Neural cell (in vitro differentiated cells): ENCODE data around the gene DCDC2. TPM values are rescaled to one million over a fixed set of nuclear protein-coding genes. Genes with fewer than 3 reads are reported as not detected.
"Not testable (repeated sequence)": the region's sequence is repeated elsewhere in the genome, so short reads cannot be mapped to it uniquely, and the experiment has no call there.

Source experiments
- H2AFZ ChIP-seq: fragments of 200-600, 300-800 bp; sonication (generic), shearing (Covaris generic); 2 replicates; pipeline ENCODE4 v1.6.0; 2014; ENCODE audit warnings: low read depth, mild to moderate bottlenecking, antibody characterized with exemption, low read length, moderate library complexity
- H3F3A ChIP-seq: fragments of 200-600 bp; shearing (Covaris generic); 2 replicates; pipeline ENCODE4 v1.6.1; 2016; ENCODE audit warnings: mild to moderate bottlenecking, moderate library complexity, mixed read lengths, antibody characterized with exemption, low read length; ENCODE audit not compliant: insufficient read depth, poor library complexity, severe bottlenecking
- H3K27ac ChIP-seq: fragments of 200-600, 300-800 bp; sonication (generic), shearing (Covaris generic); 2 replicates; pipeline ENCODE4 v1.5.1; 2014; ENCODE audit warnings: mild to moderate bottlenecking, low read length, moderate library complexity
- H3K27me3 ChIP-seq: fragments of 300-800, 200-600 bp; sonication (generic), shearing (Covaris generic); 2 replicates; pipeline ENCODE4 v1.6.0; 2014; ENCODE audit warnings: mild to moderate bottlenecking, low read depth, low read length, moderate library complexity; ENCODE audit not compliant: insufficient read depth
- H3K36me3 ChIP-seq: fragments of 300-800, 200-600 bp; sonication (generic), shearing (Covaris generic); 2 replicates; pipeline ENCODE4 v1.5.1; 2014; ENCODE audit warnings: mild to moderate bottlenecking, antibody characterized with exemption, low read length, moderate library complexity; ENCODE audit not compliant: insufficient read depth
- H3K4me2 ChIP-seq: fragments of 300-800, 200-600 bp; sonication (generic), shearing (Covaris generic); 2 replicates; pipeline ENCODE4 v1.6.0; 2014; ENCODE audit warnings: mild to moderate bottlenecking, low read length
- H3K4me3 ChIP-seq: fragments of 300-800, 200-600 bp; sonication (generic), shearing (Covaris generic); 2 replicates; pipeline ENCODE4 v1.5.1; 2014; ENCODE audit warnings: mild to moderate bottlenecking, low read length, moderate library complexity
- H3K79me2 ChIP-seq: fragments of 200-600 bp; shearing (Covaris generic); replicated peaks from 2 replicates; pipeline ENCODE4 v1.6.0; 2014; ENCODE audit warnings: mild to moderate bottlenecking, low read length, moderate library complexity; ENCODE audit not compliant: insufficient read depth
- H3K9ac ChIP-seq: fragments of 300-800, 200-600 bp; sonication (generic), shearing (Covaris generic); 2 replicates; pipeline ENCODE4 v1.6.1; 2016; ENCODE audit warnings: mild to moderate bottlenecking, low read length, mixed read lengths
- H3K9me2 ChIP-seq: fragments of 200-600 bp; shearing (Covaris generic); 2 replicates; pipeline ENCODE4 v1.6.1; 2016; ENCODE audit warnings: mild to moderate bottlenecking, low read length, mixed read lengths; ENCODE audit not compliant: insufficient read depth
- H3K9me3 ChIP-seq: fragments of 200-600, 300-800 bp; sonication (generic), shearing (Covaris generic); 2 replicates; pipeline ENCODE4 v1.6.1; 2016; ENCODE audit warnings: mild to moderate bottlenecking, mixed run types, low read length, moderate library complexity, mixed read lengths
- H4K20me1 ChIP-seq: fragments of 200-600 bp; shearing (Covaris generic); 2 replicates; pipeline ENCODE4 v1.6.1; 2016; ENCODE audit warnings: mild to moderate bottlenecking, mixed run types; ENCODE audit not compliant: insufficient read depth
- CTCF ChIP-seq: fragments of 450-650 bp; IDR thresholded peaks from 2 replicates; pipeline ENCODE4 v1.5.1; 2014; ENCODE audit warnings: antibody characterized with exemption, mild to moderate bottlenecking, moderate library complexity; ENCODE audit not compliant: poor library complexity, severe bottlenecking
- EP300 ChIP-seq: fragments of 450-650 bp; conservative IDR thresholded peaks from 2 replicates; pipeline ENCODE4 v1.6.1; 2014; ENCODE audit warnings: antibody characterized with exemption, mild to moderate bottlenecking, moderate library complexity; ENCODE audit not compliant: poor library complexity, severe bottlenecking
- EZH2 ChIP-seq: fragments of 200-600, 300-800 bp; shearing (Covaris generic), sonication (generic); IDR thresholded peaks from 2 replicates; pipeline ENCODE4 v1.6.1; 2014; ENCODE audit warnings: antibody characterized with exemption, low read length, borderline replicate concordance, mild to moderate bottlenecking; ENCODE audit not compliant: insufficient read depth, poor library complexity, severe bottlenecking
- MXI1 ChIP-seq: fragments of 450-650 bp; conservative IDR thresholded peaks from 2 replicates; pipeline ENCODE4 v1.6.1; 2014; ENCODE audit warnings: antibody characterized with exemption, mild to moderate bottlenecking; ENCODE audit not compliant: poor library complexity, severe bottlenecking
- POLR2AphosphoS5 ChIP-seq: IDR thresholded peaks from 2 replicates; pipeline ENCODE4 v1.6.1; 2012
- RAD21 ChIP-seq: fragments of 450-650 bp; conservative IDR thresholded peaks from 2 replicates; pipeline ENCODE4 v1.6.1; 2014; ENCODE audit warnings: antibody characterized with exemption, mild to moderate bottlenecking, moderate library complexity
- REST ChIP-seq: IDR thresholded peaks from 2 replicates; pipeline ENCODE4 v1.6.1; 2012; ENCODE audit warnings: borderline replicate concordance
- SMC3 ChIP-seq: fragments of 450-650 bp; conservative IDR thresholded peaks from 2 replicates; pipeline ENCODE4 v1.6.1; 2014; ENCODE audit warnings: antibody characterized with exemption, mild to moderate bottlenecking, moderate library complexity; ENCODE audit not compliant: poor library complexity
- TAF1 ChIP-seq: IDR thresholded peaks from 2 replicates; pipeline ENCODE4 v1.6.1; 2012; ENCODE audit warnings: low read depth
- polyA plus RNA-seq: library from polyadenylated mRNA; depleted of rRNA; stranded (reverse); fragments of >200 nt; gene quantifications from 2 replicates; pipeline ENCODE4 v1.2.3, GENCODE V29; 2014

DCDC2 gene
- polyA plus RNA-seq, 1 donor from 2014 or later: 0.57 TPM

- not testable (repeated sequence) for H3F3A ChIP-seq, H3K36me3 ChIP-seq, H4K20me1 ChIP-seq, H3K27me3 ChIP-seq, H3K79me2 ChIP-seq, H3K9me2 ChIP-seq, H3K27ac ChIP-seq, H2AFZ ChIP-seq, H3K9me3 ChIP-seq, H3K4me3 ChIP-seq, H3K4me2 ChIP-seq, H3K9ac ChIP-seq
Measured at GRCh38 chr6:24241779-24242178, 116.1 kb downstream of the DCDC2 start.

- no peak for TF ChIP-seq MXI1
- TF ChIP-seq SMC3: no peak
- no peak for TF ChIP-seq EZH2
- no peak for TF ChIP-seq EP300
- TF ChIP-seq POLR2AphosphoS5: no peak
- TF ChIP-seq RAD21: no peak
- no peak for TF ChIP-seq TAF1
- no peak for TF ChIP-seq CTCF
- Histone ChIP-seq H3K9ac (no peak overlapping the region), H4K20me1 (no peaks in the 10 kb centered on the region), H3K79me2 (no peaks in the 10 kb centered on the region), H3K27me3 (no peaks in the 10 kb centered on the region), H2AFZ (no peak overlapping the region), H3K9me2 (no peaks in the 10 kb centered on the region), H3K4me3 (no peak overlapping the region), H3K4me2 (no peak overlapping the region), H3K36me3 (no peaks in the 10 kb centered on the region), H3F3A (no peaks in the 10 kb centered on the region), H3K27ac (no peak overlapping the region), H3K9me3 (no peaks in the 10 kb centered on the region)
Measured at GRCh38 chr6:24240943-24241342, 116.9 kb downstream of the DCDC2 start.

- no peaks in the 10 kb centered on the region for H3F3A ChIP-seq
- no peak overlapping the region for H3K9ac ChIP-seq
- no peaks in the 10 kb centered on the region for H3K9me3 ChIP-seq
- TF ChIP-seq EZH2 (no peak), EP300 (no peak), MXI1 (no peak), REST (no peak), POLR2AphosphoS5 (no peak), TAF1 (no peak), CTCF (no peak), RAD21 (no peak), SMC3 (no peak)
- H3K27me3 ChIP-seq: no peaks in the 10 kb centered on the region
- H3K9me2 ChIP-seq: no peaks in the 10 kb centered on the region
- H2AFZ ChIP-seq: no peak overlapping the region
- no peaks in the 10 kb centered on the region for H4K20me1 ChIP-seq
- H3K4me3 ChIP-seq: no peak overlapping the region
- H3K36me3 ChIP-seq: no peaks in the 10 kb centered on the region
- no peak overlapping the region for H3K27ac ChIP-seq
- H3K4me2 ChIP-seq: no peak overlapping the region
- H3K79me2 ChIP-seq: no peaks in the 10 kb centered on the region
Measured at GRCh38 chr6:24240380-24240928, 117.4 kb downstream of the DCDC2 start.
